HG02852 (cell line): ENCODE results near the gene TAF9B.
A peak's percentile ranks its signal among the peaks of the same experiment; 100 is the strongest.
"Not testable (repeated sequence)": the region's sequence is repeated elsewhere in the genome, so short reads cannot be mapped to it uniquely, and the experiment has no call there.

Experiments used
- ATAC-seq: cut with Tn5 transposase; IDR thresholded peaks from one replicate; pipeline ENCODE4 v1.9.1; 2021; ENCODE audit warnings: mild to moderate bottlenecking, moderate library complexity; ENCODE audit not compliant: unreplicated experiment

Gene TAF9B, protein sequence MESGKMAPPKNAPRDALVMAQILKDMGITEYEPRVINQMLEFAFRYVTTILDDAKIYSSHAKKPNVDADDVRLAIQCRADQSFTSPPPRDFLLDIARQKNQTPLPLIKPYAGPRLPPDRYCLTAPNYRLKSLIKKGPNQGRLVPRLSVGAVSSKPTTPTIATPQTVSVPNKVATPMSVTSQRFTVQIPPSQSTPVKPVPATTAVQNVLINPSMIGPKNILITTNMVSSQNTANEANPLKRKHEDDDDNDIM

DNA sequence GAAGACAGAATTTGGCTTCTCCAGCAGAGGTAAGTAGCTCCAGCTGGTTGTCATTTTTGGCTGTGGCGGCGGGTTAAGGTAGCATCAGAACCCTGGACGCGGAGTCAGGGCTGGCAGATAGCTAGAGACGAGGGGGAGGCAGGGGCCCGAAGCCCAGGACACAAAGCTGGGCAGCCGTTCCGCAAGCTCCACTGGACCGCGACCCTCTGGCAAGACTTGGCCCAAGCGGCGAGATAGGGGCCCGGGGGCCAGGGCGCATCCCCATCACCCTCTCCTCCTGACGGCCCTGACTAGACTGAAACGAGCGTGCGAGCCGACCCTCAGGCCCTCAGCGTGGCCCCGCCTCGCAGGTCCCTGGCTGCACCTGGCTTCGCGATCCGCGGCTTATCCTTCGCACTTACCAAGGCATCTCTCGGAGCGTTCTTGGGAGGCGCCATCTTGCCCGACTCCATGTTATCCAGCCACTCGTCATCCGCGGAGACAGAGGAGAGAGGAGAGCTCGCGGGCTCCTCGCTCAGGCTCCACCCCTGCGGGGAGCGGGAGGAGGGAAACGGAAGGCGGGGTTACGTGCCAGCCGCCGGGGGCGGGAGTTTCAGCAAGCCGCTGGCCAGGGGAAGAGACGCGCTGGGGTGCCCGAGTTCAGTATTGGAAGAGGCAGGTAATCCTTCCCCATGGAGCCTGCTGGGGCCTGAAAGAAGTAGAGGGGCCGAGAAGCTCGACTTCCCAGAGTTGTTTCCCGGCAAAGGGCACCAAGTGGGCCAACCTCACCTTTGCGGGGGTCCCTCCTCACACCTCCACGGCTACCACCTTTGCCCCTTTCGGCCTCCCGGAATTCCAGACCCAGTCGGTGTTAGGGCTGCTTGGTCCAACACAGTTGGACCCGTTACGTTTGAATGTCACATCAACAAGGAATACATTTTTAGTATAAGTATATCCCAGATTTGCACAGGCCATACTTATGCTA lies at the start of gene TAF9B:
TSS of gene TAF9B (minus strand) at position 491 of the 964 bp plus-strand sequence. CDS start at position 452, 39 bp downstream.
- peak; percentile 94 for ATAC-seq

DNA sequence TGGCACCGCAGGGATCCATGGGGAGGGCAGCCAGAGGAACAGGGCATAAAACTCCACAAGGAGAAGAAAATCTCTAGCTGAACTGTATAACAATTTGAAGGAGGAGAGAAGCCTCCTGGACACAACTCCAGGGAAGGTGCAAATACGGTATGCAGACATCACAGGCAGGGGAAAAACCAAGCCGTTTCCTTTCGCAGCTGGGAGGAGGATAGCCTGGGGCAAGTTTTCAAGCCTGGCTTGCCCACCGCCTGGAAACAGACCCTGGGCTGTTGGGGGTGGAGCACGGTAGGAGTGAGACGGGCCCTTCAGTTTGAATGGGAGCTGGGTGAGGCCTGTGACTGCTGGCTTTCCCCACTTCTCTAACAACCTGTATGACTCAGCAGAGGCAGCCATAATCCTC lies 43.4 kb upstream of the TAF9B start:
- no peak for ATAC-seq

DNA sequence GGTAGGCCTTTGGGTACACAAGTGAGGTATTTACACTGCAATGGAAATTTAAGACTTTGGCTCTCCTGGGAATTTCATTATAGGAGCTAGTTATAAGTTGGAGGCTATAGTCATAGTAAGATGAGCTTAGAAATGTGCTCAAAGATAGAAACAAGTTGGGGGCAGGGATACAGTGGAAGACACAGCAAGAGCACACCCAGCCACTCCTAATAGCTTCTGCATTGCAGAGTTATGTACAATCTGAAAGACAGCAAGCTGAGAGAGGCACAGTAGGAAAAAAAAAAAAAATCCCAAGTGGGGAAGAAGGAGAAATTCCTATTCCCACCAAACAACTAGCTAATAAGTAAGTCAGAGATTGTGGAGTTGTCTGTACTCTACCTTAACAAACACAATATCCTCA lies 41.9 kb upstream of the TAF9B start:
- ATAC-seq = no peak

DNA sequence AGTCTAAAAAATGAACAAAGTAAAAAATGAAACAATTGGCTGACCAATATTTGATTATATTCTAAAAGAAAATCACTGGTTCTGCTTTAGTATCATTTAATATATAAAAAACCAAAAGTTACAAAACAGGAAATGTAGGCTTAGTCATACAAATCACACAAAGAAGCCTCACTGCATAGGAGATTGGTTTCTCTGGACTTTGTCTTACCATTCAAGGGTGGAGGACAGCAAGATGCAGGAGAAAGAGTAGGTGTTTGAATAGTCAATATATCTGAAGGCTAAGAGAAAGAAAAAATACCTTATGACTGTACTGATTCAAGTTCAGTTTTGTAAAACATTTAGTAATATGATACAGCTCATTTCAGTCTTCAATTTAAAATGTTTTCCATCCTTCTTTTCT lies 28.6 kb upstream of the TAF9B start:
- no peak for ATAC-seq

DNA sequence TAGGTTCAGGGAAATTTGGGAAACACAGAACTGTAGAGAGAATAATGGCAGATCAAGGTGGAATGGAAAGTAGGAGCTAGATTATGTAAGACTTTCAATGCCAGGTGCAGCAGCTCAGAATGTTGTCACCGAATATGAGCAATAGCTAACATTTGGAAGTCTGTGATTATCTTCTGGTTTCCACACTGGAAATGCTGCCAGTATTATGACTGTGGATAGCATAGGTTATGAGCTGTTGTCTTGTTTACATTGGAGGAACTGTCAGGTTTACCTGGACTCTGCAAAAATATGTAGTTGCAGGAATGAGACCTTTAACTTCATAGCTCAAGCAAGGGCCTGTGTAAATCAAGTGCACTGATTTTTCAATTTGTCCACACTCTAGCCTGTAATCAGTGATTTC lies 26.0 kb upstream of the TAF9B start:
- ATAC-seq = no peak

DNA sequence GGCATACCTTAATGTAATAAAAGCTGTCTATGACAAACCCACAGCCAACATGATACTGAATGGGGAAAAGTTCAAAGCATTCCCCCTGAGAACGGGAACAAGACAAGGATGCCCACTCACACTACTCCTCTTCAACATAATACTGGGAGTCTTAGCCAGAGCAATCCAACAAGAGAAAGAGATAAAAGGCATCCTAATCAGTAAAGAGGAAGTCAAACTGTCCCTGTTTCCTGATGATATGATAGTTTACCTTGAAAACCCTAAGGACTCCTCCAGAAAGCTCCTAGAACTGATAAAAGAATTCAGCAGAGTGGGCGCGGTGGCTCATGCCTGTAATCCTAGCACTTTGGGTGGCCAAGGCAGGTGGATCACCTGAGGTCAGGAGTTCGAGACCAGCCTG lies 23.7 kb upstream of the TAF9B start:
- not testable (repeated sequence) for ATAC-seq

DNA sequence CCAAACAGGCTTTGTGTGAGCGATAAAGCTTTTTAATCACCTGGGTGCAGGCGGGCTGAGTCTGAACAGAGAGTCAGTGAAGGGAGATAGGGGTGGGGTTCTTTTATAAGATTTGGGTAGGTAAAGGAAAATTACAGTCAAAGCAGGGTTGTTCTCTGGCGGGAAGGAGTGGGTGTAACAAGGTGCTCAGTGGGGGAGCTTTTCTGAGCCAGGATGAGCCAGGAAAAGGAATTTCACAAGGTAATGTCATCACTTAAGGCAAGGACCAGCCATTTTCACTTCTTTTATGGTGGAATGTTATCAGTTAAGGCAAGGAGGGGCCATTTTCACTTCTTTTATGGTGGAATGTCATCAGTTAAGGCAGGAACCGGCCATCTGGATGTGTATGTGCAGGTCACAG lies 21.3 kb upstream of the TAF9B start:
- not testable (repeated sequence) for ATAC-seq

DNA sequence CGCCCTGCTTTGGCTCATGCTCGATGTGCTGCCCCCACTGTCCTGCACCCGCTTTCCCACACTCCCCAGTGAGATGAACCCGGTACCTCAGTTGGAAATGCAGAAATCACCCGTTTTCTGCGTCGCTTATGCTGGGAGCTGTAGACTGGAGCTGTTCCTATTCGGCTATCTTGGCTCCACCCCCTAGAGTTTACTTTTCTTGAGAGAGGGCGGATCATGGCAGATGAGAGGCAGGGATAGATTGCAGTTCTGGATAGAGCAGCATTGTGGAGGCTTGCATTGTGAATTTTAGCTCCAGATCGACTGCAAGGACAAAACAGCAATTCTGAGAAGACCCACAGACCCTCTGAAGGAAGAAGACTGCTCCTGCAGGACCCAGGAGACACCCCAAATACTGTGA lies 18.4 kb upstream of the TAF9B start:
- not testable (repeated sequence) for ATAC-seq

DNA sequence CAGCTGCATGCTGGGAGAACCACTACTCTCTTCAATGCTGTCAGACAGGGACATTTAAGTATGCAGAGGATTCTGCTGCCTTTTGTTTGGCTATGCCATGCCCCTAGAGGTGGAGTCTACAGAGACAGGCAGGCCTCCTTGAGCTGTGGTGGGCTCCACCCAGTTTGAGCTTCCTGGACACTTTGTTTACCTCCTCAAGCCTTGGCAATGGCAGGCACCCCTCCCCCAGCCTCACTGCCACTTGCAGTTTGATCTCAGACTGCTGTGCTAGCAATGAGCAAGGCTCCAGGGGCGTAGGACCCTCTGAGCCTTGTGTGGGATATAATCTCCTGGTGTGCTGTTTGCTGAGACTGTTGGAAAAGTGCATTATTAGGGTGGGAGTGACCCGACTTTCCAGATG lies 17.9 kb upstream of the TAF9B start:
- ATAC-seq = not testable (repeated sequence)

DNA sequence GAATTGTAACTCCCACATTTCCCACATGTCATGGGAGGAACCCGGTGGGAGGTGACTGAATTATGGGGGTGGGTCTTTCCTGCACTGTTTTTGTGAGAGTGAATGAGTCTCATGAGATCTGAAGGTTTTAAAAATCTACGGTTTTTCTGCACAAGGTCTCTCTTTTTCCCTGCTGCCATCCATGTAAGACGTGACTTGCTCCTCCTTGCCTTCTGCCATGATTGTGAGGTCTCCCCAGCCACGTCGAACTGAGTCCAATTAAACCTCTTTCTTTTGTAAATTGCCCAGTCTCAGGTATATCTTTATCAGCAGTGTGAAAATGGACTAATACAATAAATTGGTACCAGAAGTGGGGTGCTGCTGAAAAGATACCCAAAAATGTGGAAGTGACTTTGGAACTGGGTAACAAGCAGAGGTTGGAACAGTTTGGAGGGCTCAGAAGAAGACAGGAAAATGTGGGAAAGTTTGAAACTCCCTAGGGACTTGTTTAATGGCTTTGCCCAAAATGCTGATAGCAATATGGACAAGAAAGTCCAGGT lies 7.6 kb upstream of the TAF9B start:
- ATAC-seq = not testable (repeated sequence)

DNA sequence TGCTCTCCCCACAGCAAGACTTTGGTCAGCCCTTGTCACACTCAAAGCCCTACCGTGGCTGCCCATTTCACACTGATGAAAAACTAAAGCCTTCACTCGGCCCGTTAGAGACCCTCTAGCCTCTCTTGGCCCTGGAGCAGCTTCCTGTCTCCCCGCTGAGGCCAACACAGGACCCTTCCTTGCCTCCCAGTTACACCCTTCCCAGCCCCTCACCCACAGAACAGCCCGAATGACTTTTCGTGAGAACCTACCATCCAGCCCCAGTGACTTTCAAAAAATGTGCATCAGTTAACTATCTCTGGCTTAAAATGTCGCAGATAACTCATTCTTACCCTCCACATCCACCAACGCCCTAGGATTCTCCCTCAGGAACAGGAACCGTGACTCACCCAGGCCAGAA lies 756 bp upstream of the TAF9B start:
- no peak for ATAC-seq

DNA sequence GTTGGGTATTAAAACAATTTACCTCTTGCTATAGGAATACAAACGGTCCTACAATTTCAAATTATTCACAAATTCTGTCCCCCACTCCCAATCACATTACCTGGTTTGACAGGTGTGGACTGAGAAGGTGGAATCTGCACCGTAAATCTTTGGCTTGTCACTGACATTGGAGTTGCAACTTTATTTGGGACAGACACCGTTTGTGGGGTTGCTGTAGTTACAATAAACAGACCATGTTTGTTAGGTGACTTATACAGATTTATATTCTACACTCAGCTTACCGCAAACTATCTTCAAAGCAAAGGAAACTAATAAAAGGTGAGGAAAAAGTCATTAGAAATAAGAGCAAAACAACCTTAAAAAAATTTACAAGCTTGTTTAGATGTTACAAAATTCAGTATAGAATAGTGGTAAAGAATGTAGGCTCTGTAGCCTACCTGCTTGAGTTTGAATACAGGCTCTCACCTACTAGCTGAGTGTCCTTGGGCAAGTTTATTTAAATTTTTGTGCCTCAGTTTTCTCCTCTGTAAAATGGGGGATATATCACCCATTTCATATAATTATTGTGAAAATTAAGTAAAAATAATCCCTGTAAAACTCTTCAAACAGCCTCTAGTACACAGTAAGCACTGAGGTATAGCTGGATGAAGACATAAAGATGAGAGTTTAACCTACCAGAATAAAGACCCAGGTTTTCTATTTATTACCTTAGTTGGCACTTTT lies 6.1 kb downstream of the TAF9B start:
- ATAC-seq = no peak

DNA sequence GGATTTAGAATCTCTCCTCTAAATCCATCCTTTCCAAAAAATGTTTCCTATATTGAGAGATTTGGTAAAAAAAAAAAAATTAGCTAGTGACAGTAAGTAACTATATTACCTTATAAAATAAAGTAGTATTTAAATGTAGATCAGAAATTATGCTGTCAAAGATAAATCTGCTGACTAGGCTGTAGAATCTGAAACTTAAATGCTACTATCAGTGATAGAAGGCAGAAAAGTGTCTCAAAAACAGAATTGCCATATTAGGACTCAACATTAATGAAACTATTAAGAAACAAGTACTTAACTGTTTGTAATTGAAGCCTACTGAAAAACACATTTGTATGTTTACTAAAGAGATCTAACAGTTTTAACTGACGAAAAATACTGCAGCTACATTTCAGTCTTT lies 8.3 kb downstream of the TAF9B start:
- no peak for ATAC-seq

DNA sequence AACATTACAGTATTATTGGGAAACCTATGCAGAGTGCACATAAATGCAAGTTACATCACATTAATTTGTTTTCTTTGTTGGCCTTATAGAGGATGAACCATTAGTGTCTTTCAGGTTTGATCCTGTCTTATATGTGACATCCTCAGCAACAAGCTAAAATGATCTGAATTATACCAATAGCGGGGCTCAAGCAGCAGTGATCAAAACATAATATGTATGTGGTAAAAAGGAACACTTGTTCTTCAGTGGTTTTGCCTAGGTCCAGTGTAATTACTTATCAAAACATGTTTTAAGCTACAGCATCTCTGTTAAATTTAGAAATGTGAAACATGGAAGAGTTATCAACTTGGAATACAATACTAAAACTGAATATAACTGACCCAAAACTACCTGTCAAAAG lies 9.1 kb downstream of the TAF9B start:
- no peak for ATAC-seq

DNA sequence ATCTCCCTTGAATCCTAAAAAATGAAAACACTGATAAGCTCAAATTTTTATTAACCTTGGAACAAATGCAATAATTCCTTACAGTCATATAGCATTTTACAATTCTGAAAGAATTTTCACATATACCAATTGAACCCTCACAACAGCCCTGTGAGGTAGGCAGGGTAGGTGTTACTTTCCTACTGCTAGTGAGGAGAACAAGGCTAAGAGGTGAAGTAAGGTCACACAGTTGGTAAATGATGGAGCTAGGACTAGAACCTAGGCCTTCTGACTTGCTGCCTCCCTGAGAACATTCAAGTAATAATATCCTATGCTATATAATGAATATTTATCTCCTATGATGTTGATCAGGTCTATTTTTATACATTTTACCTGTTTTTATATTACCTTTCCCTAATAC lies 9.7 kb downstream of the TAF9B start:
- ATAC-seq = no peak

DNA sequence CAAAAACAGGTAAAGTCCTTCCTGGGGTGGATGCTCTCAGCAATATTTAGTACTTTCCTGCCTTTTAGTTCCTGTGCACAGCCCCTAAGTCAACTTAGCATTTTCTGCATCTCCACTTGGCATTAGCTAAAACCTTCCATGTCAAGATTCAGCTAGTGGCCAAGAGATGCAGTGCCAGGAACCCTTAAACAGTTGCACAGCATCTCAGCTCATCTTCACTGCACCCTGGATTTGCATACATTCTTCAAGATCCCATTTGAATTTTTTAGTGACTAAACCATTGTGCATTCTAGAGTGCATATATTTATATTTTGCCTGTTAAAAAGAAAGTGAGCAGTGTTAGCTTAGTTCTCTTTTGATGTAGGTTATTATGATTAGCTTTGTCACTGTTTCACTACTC lies 13.7 kb downstream of the TAF9B start:
- ATAC-seq = not testable (repeated sequence)

DNA sequence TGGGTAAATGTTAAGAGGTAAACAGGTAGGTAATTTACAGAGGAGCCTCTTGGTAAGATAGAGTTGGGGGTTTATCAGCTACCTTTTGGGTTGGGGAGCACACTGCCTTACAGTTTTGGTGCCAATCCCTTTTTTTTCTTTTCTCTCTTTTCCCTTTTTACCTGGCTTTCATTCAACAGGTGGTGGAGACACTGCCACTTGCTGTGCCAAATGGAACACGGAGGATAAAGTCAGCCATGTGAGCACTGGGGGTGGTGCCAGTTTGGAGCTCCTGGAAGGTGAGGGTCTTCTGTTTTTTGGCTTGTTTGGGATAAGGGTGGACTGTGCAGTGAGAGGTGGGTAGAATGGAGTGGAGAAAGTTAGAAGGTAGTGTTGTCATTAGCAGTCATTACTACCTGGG lies 14.3 kb downstream of the TAF9B start:
- no peak for ATAC-seq

DNA sequence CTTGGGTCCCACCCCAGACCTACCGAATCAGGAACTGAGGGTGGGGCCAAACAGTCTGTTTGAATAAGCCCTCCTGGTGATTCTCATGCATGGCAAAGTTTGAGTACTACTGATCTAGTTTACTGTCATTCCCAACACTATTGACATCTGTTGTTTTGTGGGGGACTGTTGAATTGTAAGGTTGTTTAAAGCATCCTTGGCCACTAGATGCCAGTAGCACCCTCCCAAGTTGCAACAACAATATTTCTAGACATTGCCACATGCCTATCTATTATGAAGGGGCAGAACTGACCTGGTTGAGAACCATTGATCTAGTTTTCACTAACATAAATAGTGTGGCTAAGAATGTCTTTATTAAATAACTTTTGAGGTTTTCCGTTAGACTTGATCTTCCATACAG lies 15.1 kb downstream of the TAF9B start:
- no peak for ATAC-seq

DNA sequence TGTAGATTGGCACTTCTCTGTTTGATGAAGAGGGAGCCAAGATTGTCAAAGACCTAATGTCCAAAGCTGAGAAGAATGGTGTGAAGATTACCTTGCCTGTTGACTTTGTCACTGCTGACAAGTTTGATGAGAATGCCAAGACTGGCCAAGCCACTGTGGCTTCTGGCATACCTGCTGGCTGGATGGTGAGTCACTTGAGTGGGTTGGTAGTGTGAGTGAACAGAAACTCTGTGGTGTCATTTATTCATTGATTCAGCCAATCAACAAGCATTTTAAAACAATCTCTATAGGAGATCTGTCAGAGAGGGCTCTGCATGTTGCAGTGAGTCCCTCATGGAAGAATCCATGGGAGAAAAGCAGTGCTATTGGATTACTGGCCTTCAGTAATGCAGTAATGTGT lies 16.3 kb downstream of the TAF9B start:
- ATAC-seq = no peak

DNA sequence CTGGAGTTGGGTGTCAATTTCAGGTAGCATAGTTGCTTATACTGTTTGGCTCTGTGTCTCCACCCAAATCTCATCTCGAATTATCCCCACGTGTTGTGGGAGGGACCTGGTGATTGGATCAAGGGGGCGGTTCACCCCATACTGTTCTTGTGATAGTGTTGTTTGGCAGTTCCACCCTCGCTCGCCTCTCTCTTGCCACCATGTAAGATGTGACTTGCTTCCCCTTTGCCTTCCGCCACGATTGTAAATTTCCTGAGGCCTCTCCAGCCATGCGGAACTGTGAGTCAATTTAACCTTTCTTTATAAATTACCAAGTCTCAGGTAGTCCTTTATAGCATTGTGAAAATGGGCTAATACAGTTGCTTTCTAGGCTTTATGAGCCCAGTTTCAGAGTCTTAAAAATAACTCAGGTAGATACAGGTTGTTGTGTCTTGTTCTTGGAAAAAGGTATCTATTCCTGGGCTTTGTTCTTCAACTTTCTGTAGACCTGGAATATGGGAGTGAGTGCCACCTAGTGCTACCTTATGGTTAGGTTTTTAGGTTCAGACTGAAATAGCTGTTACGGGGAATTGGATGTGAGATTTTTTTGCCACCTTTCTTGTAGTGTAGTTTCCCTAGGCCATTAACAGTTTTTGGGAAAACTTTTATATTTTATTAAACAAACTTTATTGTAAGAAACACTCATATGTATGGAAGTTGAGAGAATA lies 19.8 kb downstream of the TAF9B start:
- ATAC-seq = no peak

DNA sequence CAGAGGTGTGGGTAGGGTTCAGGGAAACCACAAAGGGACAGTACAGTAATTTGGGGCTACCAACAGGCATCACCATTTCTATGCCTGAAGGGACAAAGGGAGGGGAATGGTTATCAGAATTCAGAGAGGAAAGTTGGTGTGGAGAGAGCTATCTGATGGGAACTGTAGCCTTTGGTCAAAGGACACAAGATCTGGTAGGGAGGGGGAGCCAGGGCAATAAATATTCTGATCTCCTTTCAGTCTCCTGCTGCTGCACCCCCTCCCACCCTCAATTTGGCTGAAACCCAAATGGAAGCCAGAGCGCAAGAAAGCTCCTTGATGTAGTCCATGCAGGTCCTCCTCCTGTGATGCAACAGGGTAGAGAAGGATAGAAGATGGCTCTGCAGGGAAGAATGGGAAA lies 20.8 kb downstream of the TAF9B start:
- no peak for ATAC-seq
